ENCODE data around the gene MMAB.

MMAB gene

GRCh38 chr12:109553483-109553882 is 19.8 kb downstream of the MMAB start:
- no peak overlapping the region for H3K27ac ChIP-seq
- no peak for TF ChIP-seq ZFX (IDR thresholded peaks at IDR 0.05)
- TF ChIP-seq, protein P1, sequence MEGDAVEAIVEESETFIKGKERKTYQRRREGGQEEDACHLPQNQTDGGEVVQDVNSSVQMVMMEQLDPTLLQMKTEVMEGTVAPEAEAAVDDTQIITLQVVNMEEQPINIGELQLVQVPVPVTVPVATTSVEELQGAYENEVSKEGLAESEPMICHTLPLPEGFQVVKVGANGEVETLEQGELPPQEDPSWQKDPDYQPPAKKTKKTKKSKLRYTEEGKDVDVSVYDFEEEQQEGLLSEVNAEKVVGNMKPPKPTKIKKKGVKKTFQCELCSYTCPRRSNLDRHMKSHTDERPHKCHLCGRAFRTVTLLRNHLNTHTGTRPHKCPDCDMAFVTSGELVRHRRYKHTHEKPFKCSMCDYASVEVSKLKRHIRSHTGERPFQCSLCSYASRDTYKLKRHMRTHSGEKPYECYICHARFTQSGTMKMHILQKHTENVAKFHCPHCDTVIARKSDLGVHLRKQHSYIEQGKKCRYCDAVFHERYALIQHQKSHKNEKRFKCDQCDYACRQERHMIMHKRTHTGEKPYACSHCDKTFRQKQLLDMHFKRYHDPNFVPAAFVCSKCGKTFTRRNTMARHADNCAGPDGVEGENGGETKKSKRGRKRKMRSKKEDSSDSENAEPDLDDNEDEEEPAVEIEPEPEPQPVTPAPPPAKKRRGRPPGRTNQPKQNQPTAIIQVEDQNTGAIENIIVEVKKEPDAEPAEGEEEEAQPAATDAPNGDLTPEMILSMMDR (conservative IDR thresholded peaks at IDR 0.05), result no peak

GRCh38 chr12:109552971-109553370 is 20.3 kb downstream of the MMAB start:
- no peak overlapping the region for H3K27ac ChIP-seq
- TF ChIP-seq, protein P1 (conservative IDR thresholded peaks at IDR 0.05), result no peak
- no peak for TF ChIP-seq ZFX (IDR thresholded peaks at IDR 0.05)

GRCh38 chr12:109551108-109551507 is 22.2 kb downstream of the MMAB start:
- H3K27ac ChIP-seq, result no peak overlapping the region

GRCh38 chr12:109550281-109550680 is 23.0 kb downstream of the MMAB start:
- TF ChIP-seq ZFX (IDR thresholded peaks at IDR 0.05), result no peak
- TF ChIP-seq, protein P1 (conservative IDR thresholded peaks at IDR 0.05), result no peak

More at GRCh38 chr12:109551108-109551507, 22.2 kb downstream of the MMAB start:
- TF ChIP-seq, protein P1 (conservative IDR thresholded peaks at IDR 0.05), result no peak
- TF ChIP-seq ZFX (IDR thresholded peaks at IDR 0.05), result no peak

GRCh38 chr12:109549613-109550270 is 23.6 kb downstream of the MMAB start:
- TF ChIP-seq, protein P1 (conservative IDR thresholded peaks at IDR 0.05), result no peak
- TF ChIP-seq ZFX (IDR thresholded peaks at IDR 0.05), result no peak
- no peak overlapping the region for H3K27ac ChIP-seq

More at GRCh38 chr12:109550281-109550680, 23.0 kb downstream of the MMAB start:
- H3K27ac ChIP-seq, result no peak overlapping the region

GRCh38 chr12:109548258-109548657 is 25.0 kb downstream of the MMAB start:
- H3K27ac ChIP-seq, result no peak overlapping the region
- TF ChIP-seq, protein P1 (conservative IDR thresholded peaks at IDR 0.05), result no peak
- TF ChIP-seq ZFX (IDR thresholded peaks at IDR 0.05), result no peak

GRCh38 chr12:109547286-109547685 is 26.0 kb downstream of the MMAB start:
- TF ChIP-seq, protein P1 (conservative IDR thresholded peaks at IDR 0.05), result no peak
- no peak for TF ChIP-seq ZFX (IDR thresholded peaks at IDR 0.05)
- H3K27ac ChIP-seq, result no peak overlapping the region
